ENCODE measurements around the gene ANAPC16. TPM values are rescaled to one million over a fixed set of nuclear protein-coding genes. Genes with fewer than 3 reads are reported as not detected.

ANAPC16 gene
- polyA plus RNA-seq, 1 donor from 2014 or later = 209 TPM

GRCh38 chr10:72277340-72277995 is 61.7 kb downstream of the ANAPC16 start:
- Histone ChIP-seq H3K4me2 (ENCODE audit: low read length) (no peak overlapping the region), H3K36me3 (ENCODE audit: insufficient read depth, low read length) (no peaks in the 10 kb centered on the region), H3K9ac (ENCODE audit: low read length) (no peak overlapping the region), H4K20me1 (ENCODE audit: insufficient read depth) (no peaks in the 10 kb centered on the region), H3K4me3 (ENCODE audit: low read length) (no peak overlapping the region), H3K27ac (ENCODE audit: low read length) (no peak overlapping the region), H3K79me2 (replicated peaks; ENCODE audit: insufficient read depth, low read length) (peaks cover 20% of the 10 kb centered on the region), H3K27me3 (ENCODE audit: insufficient read depth, low read depth, low read length) (no peaks in the 10 kb centered on the region), H3K9me2 (ENCODE audit: insufficient read depth, low read length) (no peaks in the 10 kb centered on the region), H2AFZ (ENCODE audit: low read depth, low read length) (no peak overlapping the region), H3F3A (ENCODE audit: insufficient read depth, low read length, poor library complexity, severe bottlenecking) (peaks cover 6% of the 10 kb centered on the region), H3K9me3 (ENCODE audit: low read length) (no peaks in the 10 kb centered on the region)
- TF ChIP-seq CTCF (IDR thresholded peaks at IDR 0.05; ENCODE audit: poor library complexity, severe bottlenecking) = no peak
- no peak for TF ChIP-seq EP300 (conservative IDR thresholded peaks at IDR 0.05; ENCODE audit: poor library complexity, severe bottlenecking)
- TF ChIP-seq EZH2 (IDR thresholded peaks at IDR 0.05; ENCODE audit: borderline replicate concordance, insufficient read depth, low read length, poor library complexity, severe bottlenecking) = no peak
- no peak for TF ChIP-seq TAF1 (IDR thresholded peaks at IDR 0.05; ENCODE audit: low read depth)
- no peak for TF ChIP-seq MXI1 (conservative IDR thresholded peaks at IDR 0.05; ENCODE audit: poor library complexity, severe bottlenecking)
- TF ChIP-seq POLR2AphosphoS5 (IDR thresholded peaks at IDR 0.05) = no peak
- no peak for TF ChIP-seq SMC3 (conservative IDR thresholded peaks at IDR 0.05; ENCODE audit: poor library complexity)
- no peak for TF ChIP-seq RAD21 (conservative IDR thresholded peaks at IDR 0.05)
- no peak for TF ChIP-seq REST (IDR thresholded peaks at IDR 0.05; ENCODE audit: borderline replicate concordance)

GRCh38 chr10:72277996-72278667 is 62.3 kb downstream of the ANAPC16 start:
- Histone ChIP-seq H4K20me1 (ENCODE audit: insufficient read depth) (no peaks in the 10 kb centered on the region), H3K9ac (ENCODE audit: low read length) (no peak overlapping the region), H3F3A (ENCODE audit: insufficient read depth, low read length, poor library complexity, severe bottlenecking) (peaks cover 3% of the 10 kb centered on the region), H2AFZ (ENCODE audit: low read depth, low read length) (no peak overlapping the region), H3K36me3 (ENCODE audit: insufficient read depth, low read length) (no peaks in the 10 kb centered on the region), H3K27me3 (ENCODE audit: insufficient read depth, low read depth, low read length) (no peaks in the 10 kb centered on the region), H3K4me2 (ENCODE audit: low read length) (no peak overlapping the region), H3K9me2 (ENCODE audit: insufficient read depth, low read length) (no peaks in the 10 kb centered on the region), H3K27ac (ENCODE audit: low read length) (no peak overlapping the region), H3K4me3 (ENCODE audit: low read length) (no peak overlapping the region), H3K9me3 (ENCODE audit: low read length) (no peaks in the 10 kb centered on the region), H3K79me2 (replicated peaks; ENCODE audit: insufficient read depth, low read length) (peaks cover 20% of the 10 kb centered on the region)
- TF ChIP-seq TAF1 (IDR thresholded peaks at IDR 0.05; ENCODE audit: low read depth) = no peak
- TF ChIP-seq RAD21 (conservative IDR thresholded peaks at IDR 0.05) = no peak
- no peak for TF ChIP-seq MXI1 (conservative IDR thresholded peaks at IDR 0.05; ENCODE audit: poor library complexity, severe bottlenecking)
- no peak for TF ChIP-seq CTCF (IDR thresholded peaks at IDR 0.05; ENCODE audit: poor library complexity, severe bottlenecking)
- no peak for TF ChIP-seq EP300 (conservative IDR thresholded peaks at IDR 0.05; ENCODE audit: poor library complexity, severe bottlenecking)
- no peak for TF ChIP-seq SMC3 (conservative IDR thresholded peaks at IDR 0.05; ENCODE audit: poor library complexity)
- no peak for TF ChIP-seq POLR2AphosphoS5 (IDR thresholded peaks at IDR 0.05)
- TF ChIP-seq REST (IDR thresholded peaks at IDR 0.05; ENCODE audit: borderline replicate concordance) = no peak
- TF ChIP-seq EZH2 (IDR thresholded peaks at IDR 0.05; ENCODE audit: borderline replicate concordance, insufficient read depth, low read length, poor library complexity, severe bottlenecking) = no peak
